ENCODE data around the gene CRKL.

CRKL gene

GRCh38 chr22:20953668-20954500, 36.7 kb downstream of the CRKL start:
- DNase-seq: no peak

- DNase-seq: no peak
Observed at GRCh38 chr22:20955548-20955947, 38.3 kb downstream of the CRKL start.

GRCh38 chr22:20956258-20957101, 39.3 kb downstream of the CRKL start:
- no peak for DNase-seq

GRCh38 chr22:20957102-20957682, 40.0 kb downstream of the CRKL start:
- DNase-seq: no peak

- DNase-seq: no peak
Observed at GRCh38 chr22:20957683-20958431, 40.6 kb downstream of the CRKL start.

GRCh38 chr22:20959578-20960461, 42.6 kb downstream of the CRKL start:
- DNase-seq: no peak

- DNase-seq: no peak
Observed at GRCh38 chr22:20960609-20961008, 43.4 kb downstream of the CRKL start.

- DNase-seq: no peak
Observed at GRCh38 chr22:20962491-20962945, 45.3 kb downstream of the CRKL start.

- DNase-seq: no peak
Observed at GRCh38 chr22:20963201-20964052, 46.2 kb downstream of the CRKL start.

GRCh38 chr22:20964090-20964798, 47.0 kb downstream of the CRKL start:
- DNase-seq: no peak

GRCh38 chr22:20964799-20965103, 47.5 kb downstream of the CRKL start:
- no peak for DNase-seq

GRCh38 chr22:20965104-20965887, 48.1 kb downstream of the CRKL start:
- DNase-seq: no peak

GRCh38 chr22:20965888-20966855, 49.0 kb downstream of the CRKL start:
- DNase-seq: no peak

- no peak for DNase-seq
Observed at GRCh38 chr22:20966883-20967696, 49.9 kb downstream of the CRKL start, which contains the start of gene AIFM3. Gene AIFM3 (plus strand): TSS chr22:20967255. CDS start chr22:20967945, 690 bp downstream.

GRCh38 chr22:20967697-20968211, 50.5 kb downstream of the CRKL start:
- no peak for DNase-seq

- no peak for DNase-seq
Observed at GRCh38 chr22:20968281-20968977, 51.2 kb downstream of the CRKL start.

All from NCI-H1694 (cell line).